HT-29 (cell line): ENCODE results near the gene RPS6KB2. TPM values are rescaled to one million over a fixed set of nuclear protein-coding genes. Genes with fewer than 3 reads are reported as not detected.

Source experiments
- DNase-seq: peaks from one replicate; pipeline ENCODE4 v3.0.0-alpha.2; 2015; ENCODE audit warnings: low spot score
- total RNA-seq: library from RNA; depleted of rRNA; stranded (reverse); fragments of >200 nt; shearing (Covaris generic); gene quantifications from 2 replicates; pipeline ENCODE4 v1.2.3, GENCODE V29; 2014

Gene RPS6KB2
- total RNA-seq, 1 experiment from 2014 or later, result 137 TPM

DNA sequence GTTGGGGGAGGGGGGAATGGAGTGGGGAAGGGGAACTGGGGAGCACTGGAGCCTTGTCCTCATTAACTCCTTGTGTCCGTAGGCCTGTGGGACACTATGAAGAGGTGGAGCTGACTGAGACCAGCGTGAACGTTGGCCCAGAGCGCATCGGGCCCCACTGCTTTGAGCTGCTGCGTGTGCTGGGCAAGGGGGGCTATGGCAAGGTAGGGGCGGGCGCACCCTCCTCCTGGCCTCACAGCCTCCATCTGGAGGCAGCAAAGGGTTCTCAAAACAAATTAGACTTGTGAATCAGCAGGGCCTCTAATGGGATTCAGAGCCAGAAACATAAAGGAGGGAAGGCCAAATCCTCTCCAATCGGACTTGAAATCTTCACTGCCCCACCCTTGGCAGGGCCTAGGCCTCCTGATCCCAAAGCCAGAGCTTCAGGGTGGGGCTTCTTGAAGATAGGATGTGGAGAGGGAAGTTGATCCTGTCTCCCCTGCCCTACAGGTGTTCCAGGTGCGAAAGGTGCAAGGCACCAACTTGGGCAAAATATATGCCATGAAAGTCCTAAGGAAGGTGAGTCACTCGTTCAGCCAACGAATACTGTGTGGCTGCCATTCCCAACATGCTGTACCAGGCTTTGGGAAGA is 859 bp downstream of the RPS6KB2 start:
- DNase-seq, result no peak

DNA sequence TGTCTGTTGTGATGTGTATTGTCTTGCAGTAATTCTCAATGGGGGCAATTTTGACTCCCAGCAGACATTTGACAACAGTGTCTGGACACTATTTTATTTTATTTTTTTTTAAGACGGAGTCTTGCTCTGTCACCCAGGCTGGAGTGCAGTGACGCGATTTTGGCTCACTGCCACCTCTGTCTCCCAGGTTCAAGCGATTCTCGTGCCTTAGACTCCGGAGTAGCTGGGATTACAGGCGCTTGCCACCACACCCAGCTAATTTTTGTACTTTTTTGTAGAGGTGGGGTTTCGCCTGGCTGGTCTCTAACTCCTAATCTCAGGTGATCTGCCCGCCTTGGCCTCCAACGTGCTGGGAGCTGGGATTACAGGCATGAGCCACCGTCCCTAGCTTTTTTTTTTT is 1.4 kb downstream of the RPS6KB2 start:
- DNase-seq, result no peak

DNA sequence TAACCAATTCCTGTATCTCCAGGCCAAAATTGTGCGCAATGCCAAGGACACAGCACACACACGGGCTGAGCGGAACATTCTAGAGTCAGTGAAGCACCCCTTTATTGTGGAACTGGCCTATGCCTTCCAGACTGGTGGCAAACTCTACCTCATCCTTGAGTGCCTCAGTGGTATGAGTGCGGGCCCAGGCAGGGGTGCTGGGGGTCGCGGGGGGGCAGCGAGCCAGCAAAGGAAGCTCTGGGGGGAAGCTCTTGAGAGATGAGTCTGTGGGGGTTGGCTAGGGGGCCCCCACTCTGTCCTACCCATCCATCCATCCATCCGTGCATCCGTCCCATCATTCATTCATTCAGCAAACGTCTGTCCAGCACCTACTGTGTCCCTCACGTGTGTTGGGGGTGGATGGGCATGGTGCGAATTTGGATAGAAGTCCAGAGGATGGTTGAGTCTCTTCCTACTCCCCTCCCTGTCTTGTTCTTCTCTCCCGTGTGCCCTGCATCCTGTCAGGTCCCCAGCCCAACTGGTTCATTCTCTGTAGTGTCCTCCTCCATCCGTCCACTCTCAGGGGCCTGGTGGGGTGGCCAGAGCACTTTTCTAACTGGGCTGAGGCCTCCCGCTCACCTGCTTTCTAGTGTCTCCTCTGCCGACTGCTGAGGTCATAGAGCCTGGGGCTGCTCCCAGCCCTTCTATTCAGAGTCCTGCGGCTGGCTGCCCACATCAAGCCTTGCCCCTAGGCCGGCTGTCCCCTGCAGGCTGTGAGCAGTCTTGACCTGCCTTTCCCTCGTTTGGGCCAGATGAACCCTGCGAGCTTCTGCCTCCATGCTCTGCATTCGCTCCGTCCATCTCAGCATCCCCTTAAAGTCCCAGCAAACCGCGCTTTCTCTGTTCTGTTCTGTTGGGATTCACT is 3.3 kb downstream of the RPS6KB2 start:
- DNase-seq, result no peak

DNA sequence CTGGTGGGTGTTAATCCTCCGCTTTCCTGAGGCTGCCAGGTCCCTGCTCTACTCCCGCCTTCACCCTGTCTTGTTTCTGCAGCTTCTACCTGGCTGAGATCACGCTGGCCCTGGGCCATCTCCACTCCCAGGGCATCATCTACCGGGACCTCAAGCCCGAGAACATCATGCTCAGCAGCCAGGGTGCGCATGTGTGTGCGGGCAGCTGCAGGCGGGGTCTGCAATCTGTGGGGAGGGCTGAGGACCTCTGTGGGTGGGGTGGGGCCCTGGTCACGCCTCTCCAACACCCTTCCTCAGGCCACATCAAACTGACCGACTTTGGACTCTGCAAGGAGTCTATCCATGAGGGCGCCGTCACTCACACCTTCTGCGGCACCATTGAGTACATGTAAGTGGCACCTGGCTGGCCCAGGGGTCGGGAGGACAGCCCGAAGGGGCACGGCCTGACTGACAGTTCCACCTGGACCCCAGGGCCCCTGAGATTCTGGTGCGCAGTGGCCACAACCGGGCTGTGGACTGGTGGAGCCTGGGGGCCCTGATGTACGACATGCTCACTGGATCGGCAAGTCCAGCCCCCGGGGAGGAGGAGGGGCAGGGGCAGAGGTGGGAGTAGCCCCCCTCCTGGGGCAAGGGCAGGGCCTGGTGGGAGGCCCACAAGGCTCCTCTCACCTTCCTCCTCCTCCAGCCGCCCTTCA is 4.5 kb downstream of the RPS6KB2 start:
- no peak for DNase-seq

DNA sequence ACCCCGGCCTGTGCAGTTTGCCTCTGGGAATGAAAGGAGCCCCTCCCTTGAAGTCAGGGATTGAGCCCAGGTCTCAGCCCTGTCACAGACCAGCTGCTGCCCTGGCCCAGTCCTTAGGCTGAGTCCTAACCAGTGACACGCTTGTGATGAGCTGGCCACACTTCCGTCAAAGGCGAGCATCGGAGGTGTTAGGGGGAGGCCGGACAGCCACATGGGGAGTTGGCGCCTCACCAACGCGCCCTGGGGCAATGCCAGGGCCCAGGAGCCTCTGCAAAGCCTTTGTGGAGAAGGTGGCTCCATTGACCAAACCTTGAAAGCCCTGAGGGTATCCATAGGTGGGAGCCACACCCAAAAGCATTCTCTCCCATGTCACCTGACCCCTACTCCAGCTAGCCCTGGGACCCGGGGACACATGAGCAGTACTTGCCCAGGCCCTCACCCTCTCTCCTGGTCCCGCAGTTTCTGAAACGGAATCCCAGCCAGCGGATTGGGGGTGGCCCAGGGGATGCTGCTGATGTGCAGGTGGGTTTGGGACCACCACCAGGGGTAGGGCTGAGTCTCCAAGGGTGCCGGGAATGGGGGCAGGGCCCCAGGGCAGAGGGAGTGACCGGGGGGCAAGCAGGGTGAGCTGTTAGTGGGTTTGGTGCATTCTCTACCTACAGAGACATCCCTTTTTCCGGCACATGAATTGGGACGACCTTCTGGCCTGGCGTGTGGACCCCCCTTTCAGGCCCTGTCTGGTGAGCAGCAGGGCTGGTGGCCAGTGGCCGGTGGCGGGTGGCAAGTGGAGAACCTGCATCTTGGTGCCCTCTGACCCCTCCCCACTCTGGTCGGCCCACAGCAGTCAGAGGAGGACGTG is 5.5 kb downstream of the RPS6KB2 start:
- no peak for DNase-seq

DNA sequence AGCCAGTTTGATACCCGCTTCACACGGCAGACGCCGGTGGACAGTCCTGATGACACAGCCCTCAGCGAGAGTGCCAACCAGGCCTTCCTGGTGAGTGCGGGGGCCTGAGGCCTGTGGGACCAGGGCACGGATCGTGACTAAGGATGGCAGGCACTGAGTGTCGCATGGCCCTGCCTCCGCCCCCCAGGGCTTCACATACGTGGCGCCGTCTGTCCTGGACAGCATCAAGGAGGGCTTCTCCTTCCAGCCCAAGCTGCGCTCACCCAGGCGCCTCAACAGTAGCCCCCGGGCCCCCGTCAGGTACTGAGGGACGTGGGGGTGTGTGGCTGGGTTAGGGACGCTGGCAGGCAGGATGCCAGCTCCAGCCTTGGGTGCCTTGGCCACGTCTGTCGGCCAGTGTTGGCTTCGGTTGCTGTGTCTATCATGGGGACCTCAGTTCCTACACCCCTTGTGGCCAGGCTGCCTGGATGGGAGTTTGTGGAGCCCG is 6.1 kb downstream of the RPS6KB2 start:
- DNase-seq, result no peak

DNA sequence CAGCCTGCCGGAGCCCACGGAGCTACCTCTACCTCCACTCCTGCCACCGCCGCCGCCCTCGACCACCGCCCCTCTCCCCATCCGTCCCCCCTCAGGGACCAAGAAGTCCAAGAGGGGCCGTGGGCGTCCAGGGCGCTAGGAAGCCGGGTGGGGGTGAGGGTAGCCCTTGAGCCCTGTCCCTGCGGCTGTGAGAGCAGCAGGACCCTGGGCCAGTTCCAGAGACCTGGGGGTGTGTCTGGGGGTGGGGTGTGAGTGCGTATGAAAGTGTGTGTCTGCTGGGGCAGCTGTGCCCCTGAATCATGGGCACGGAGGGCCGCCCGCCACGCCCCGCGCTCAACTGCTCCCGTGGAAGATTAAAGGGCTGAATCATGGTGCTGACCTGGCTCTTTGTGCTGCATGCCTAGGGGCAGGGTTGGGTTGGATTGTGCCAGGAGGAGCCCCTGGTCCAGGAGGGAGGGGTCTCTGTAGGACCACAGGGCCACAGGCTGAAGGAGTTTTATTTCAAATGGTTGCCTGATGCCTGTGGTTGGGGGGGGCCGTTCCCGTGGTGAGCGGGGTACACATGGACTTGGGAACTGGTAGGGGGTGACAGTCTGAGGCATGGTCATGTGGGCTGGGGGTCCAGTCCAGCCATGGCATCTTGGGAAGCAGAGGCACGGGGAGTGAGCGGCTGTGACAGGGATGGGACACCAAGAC is 6.9 kb downstream of the RPS6KB2 start:
- no peak for DNase-seq

DNA sequence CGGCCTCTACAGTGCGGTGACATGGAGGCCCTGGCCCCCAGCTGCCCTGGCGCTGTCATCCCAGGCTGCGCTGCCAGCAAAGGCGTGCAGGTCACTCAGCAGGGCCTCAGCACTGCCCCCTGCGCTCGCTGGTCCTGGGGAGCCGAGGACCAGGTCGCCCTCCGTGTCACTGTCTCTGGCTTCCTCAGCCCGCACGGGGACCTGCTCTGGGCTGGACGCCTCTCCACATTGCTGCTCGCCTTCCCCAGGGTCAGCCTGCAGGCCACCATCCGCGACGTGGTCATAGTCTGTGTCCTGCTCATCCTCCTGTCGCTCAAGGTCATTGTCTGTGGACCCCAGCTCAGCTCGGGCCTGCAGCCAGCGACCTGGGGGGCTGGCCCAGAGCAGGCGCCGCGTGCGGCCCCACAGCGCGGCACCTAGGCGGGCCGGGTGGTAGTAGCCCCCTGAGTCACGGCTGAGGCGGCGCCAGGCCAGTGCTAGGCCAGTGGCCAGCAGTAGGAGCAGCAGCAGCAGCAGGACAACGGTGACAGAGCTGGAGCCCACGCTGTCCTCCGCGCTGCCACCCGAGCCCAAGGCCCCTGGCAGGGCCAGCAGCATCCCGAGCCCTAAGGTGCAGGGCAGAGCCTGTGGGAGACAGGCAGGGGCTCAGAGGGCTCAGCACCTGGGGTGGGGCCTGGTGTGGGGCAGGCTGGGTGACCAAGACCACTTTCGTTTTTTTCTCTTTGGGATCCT is 7.6 kb downstream of the RPS6KB2 start:
- no peak for DNase-seq

DNA sequence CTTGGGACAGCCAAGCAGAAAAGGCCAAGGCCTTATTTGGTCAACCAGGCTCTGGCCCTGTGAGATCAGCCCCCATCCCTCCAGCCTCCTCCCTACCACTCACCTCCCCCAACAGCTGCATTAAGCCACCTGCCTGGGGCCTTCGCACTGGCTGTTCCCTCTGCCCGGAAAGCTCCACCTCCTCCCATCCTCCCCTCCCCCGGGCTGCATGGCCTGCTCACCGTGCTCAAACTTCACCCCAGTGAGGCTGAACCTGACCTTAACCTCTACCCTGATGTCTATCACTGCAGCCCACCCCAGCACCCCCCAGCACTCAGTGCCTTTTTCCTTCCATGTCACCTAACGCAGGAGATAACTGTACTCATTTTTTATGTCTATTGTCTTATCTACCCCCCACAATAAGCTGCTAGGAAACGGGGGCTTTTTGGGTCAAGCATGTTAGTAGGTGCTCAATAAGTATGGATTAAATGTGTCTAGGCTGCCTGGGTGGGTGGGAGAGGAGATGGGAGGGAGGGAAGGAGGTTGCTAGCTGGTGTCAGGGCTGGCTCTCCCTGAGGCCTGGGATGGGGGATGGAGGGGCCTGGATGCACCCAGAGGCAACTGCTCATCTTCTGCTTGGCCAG is 8.3 kb downstream of the RPS6KB2 start:
- DNase-seq, result no peak

DNA sequence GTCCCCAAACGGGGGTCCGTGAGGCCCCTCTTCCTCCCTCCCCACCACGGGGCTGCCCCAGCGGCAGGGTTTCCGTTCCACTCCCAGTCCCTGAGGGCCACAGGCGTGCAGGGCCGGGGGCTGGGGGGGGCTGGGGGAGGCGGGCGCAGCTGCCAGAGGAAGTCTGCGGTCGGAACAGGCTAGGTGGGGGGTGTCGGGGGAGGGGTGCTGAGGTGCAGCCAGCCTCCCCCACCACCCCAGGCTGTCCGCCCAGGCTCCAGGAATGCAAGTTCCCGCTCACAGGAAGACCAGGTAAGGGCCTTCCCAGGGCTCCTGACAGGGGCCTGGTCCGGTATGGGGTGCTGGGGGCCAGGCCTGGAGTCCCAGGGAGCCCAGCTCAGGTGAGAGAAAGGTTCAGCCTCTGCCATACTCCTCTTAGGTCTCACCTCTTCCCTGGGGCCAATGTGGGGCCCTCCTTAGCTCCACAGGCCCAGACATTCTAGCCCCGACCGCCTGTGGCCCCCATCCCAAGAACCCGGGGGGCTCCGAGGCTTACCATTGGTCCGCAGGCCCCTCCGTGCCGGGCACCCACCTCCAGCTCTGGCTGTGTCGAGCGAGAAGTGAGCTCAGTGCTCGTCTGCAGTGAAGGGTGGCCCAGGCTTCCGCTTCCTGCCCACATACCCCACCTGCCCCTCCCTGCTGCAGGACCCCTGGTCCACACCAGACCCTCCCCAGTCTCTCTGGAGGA is 9.0 kb downstream of the RPS6KB2 start, which contains the start of gene PTPRCAP:
PTPRCAP (minus strand) TSS at position 601 of the 727 bp plus-strand sequence; CDS start at position 538, 63 bp downstream.
- no peak for DNase-seq

DNA sequence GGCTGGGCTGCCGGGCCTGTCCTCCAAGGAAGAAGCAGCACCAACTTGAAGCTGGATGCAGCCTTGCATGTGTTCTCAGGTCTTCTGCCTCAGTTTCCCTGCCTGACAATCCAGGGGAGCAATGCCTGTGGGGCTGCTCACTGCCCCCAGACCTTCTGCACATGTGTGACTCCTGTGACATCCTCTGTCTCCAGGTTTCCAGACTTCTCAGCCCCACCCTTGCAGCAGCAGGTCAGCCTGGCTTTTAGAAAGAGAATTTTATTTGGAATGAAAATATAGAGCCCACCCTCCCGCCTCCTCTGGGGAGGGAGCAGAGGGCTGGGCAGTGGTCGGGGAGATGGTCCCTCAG is 9.5 kb downstream of the RPS6KB2 start:
- no peak for DNase-seq

DNA sequence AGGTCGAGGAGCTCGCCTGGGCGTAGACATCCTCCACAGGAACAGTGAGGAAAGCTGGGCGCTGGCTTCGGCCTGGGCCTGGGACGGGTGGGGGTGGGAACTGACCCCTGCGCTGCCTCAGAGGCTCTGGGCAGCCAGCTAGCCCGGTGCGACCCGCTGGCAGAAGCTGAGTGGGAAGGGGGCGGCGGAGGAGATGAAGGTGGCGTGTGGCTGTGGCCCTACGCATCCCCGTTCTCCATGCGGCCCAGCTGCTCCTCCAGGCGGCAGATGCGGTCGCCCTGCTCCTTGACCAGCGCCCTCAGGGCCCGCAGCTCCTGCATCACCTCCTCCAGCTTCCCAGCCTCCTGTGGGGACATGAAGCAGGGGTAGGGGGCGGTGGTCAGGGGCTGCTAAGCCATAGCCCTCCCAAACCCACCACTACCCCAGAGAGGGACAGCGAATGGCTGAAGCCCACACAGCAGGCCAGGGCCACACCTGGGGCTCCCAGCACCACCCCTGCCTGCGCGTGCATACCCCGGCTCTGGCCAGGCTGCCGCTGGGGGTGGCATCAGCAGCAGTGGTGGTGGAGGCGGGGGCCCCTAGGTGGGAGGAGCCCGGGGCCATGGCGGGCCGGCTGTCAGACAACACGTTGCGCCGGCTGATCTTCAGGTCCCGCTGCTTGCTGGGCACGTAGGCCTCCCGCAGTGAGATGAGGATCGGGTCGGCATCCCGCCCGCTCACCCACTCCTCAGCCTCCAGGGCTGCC is 10.0 kb downstream of the RPS6KB2 start:
- no peak for DNase-seq

DNA sequence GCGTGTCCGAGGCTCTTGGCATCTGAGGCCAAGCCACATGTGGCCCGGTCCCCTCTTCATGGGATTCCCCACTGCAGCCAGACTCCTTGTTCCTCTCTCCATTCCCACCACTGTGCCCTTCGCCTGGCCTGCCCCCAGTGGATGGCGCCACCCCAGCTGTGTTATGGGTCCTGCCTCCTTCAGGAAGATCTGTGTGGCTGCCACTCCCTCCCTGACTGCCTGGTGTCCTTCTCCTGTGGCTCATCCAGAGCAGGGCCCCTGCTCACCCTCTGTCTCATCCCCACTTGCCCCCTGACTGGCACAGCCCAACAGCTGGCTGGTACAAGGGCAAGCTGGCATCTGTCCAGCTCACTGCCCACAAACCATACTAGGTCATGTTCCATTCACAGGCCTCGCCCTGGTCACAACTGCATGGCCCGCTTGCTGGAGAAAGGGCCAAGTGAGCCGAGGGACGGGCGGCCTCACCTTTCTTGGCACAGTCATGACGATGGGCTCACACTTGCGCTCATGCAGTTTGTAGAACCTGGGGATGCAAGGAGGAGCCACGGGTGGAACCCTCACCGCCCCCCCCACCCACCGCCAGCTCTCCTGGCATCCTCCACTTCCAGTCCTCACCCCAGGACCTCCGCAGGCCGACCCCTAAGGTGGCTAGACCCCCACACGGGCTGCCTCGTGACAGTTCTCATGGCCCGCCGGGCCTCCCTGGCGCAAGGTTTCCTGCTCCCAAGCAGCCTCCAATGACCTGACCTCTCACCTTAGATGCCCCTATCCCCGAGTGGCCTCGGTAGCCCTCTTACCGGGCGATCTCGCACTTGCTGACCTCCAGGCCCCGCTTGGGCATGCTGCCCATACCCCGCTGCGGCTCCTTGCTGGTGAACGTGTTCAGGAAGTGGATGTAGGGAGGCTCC is 11.3 kb downstream of the RPS6KB2 start:
- peak; percentile 56 for DNase-seq

DNA sequence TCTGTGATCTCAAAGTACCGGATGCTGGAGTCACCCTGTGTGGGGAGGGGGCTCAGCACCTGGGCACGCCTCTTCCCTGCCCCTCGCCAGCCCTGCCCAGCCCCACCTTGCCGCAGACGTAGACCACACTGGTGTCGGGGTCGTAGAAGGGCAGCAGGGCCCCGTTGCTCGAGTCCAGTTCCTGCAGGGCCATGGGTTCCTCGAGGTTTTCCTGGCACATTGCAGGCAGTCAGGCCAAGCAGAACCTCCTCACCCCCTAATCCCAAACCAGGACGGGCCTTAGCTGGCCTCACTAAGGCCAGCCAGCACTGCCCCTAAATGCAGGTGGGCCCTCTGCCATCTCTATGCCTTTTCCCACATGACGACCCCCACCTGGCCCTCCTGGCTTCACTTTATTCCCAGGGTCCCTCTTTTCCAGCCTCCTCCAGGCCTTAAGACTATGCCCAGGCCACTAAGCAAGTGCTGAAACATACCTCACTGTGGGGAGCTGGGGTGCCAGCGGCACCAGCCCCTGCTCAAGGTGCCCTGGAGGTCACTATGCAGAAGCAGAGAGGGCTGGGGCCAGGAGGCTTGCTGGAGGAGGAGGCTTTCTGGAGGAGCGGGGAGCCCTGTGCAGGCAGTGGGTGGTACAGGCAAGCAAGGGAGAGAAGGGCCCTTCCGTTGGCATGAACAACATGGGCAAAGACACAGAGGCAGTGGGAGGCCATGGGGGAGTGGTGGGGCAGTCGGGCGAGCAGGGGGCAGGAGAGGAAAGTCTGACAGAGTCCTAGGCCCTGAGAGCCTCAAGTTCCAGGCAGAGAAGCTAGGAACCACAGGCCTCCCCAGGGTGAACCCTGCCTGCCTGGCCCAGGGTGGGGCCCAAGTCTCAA is 12.2 kb downstream of the RPS6KB2 start:
- no peak for DNase-seq

DNA sequence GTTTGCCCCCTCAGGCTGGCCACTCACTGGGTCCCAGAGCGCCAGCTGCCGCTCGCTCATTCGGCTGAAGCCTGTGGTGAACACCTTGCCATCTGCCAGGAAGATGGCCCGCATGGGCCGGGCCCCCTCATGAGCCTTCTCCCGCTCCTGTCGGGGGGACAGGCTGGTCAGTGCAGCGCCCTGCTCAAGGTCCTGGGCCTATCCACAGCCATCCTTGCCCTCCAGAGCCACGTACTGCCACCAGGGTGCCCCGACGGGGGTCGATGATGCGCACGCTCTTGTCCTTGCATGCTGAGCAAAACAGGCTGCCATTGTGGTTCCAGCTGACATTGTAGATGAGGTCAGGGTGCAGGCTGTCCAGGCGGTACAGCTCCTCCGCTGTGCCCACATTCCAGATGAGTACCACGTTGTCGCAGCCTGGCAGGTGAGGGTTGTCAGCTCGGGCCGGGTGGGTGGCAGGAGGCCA is 12.8 kb downstream of the RPS6KB2 start:
- DNase-seq, result no peak
